ENCODE data around the gene DES. TPM values are rescaled to one million over a fixed set of nuclear protein-coding genes. Genes with fewer than 3 reads are reported as not detected.

DES gene
- polyA plus RNA-seq, 1 experiment = 19.8 TPM

DNA sequence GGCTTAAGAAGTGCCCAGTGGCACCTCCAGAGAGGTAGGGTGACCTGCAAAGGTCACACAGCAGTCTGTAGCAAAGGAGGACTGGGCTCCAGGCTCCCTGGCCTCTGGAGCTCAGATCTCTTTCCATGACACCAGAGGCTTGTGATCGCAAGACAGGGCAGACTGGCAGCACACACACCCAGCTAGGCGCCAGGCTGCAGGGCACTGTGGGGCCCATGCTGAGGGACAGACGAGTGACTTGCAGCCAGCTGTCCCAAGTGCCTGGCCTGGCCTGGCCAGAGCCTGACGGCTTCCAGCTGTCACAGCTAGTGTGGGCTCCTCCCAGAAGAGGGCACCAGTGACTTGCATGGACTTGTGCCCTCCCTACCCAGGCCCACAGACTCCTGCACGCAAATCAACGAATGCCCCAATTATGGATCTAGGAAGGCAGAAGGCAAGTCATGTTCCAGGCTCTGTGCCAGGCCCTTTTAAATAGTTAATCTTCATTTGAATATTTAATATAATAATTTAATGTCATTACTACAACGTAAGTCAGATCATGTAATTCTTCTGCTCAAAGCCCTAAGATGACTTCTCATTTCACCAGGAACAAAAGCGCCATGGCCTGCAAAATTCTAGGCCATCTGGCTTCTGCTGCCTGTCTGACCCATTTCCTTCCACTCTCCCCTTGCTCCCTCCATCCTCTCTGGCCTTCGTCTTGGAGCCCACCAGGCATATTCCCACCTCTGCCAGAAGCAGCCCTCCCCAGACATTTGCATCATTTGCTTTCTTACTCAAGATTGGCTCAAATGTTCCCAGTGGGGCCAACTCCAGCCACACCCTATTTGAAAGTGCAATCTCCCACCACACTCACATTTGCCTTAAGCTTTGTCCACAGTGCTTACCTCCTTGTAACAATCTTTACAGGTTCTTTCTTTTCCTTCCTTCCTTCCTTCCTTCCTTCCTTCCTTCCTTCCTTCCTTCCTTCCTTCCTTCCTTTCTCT is 12.7 kb downstream of the DES start:
- Histone ChIP-seq H3K27ac (ENCODE audit: low read depth, low read length) (no peak overlapping the region), H3K27me3 (ENCODE audit: control insufficient read depth, insufficient read depth, low read length) (no peaks in the 10 kb centered on the region), H3K9me3 (ENCODE audit: control insufficient read depth, insufficient read depth, low read length) (no peaks in the 10 kb centered on the region; the same call in 1 of the 2 replicates), H3K4me3 (ENCODE audit: low read depth, low read length) (no peak overlapping the region)
- TF ChIP-seq, protein P1, sequence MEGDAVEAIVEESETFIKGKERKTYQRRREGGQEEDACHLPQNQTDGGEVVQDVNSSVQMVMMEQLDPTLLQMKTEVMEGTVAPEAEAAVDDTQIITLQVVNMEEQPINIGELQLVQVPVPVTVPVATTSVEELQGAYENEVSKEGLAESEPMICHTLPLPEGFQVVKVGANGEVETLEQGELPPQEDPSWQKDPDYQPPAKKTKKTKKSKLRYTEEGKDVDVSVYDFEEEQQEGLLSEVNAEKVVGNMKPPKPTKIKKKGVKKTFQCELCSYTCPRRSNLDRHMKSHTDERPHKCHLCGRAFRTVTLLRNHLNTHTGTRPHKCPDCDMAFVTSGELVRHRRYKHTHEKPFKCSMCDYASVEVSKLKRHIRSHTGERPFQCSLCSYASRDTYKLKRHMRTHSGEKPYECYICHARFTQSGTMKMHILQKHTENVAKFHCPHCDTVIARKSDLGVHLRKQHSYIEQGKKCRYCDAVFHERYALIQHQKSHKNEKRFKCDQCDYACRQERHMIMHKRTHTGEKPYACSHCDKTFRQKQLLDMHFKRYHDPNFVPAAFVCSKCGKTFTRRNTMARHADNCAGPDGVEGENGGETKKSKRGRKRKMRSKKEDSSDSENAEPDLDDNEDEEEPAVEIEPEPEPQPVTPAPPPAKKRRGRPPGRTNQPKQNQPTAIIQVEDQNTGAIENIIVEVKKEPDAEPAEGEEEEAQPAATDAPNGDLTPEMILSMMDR (IDR thresholded peaks at IDR 0.05; ENCODE audit: low read depth, low read length) = peak; percentile 14; the same call in 1 of the 2 replicates
- ChIA-PET POLR2A (no interaction called here), CTCF (interaction anchor here (1.2 to 2.0 kb wide), 4 partner anchors 28 to 91 kb away, joined by 3 to 9 read pairs (median 4); no protein-coding TSS in a partner anchor)
- no peak for DNase-seq (ENCODE audit: low read depth, low spot score)

DNA sequence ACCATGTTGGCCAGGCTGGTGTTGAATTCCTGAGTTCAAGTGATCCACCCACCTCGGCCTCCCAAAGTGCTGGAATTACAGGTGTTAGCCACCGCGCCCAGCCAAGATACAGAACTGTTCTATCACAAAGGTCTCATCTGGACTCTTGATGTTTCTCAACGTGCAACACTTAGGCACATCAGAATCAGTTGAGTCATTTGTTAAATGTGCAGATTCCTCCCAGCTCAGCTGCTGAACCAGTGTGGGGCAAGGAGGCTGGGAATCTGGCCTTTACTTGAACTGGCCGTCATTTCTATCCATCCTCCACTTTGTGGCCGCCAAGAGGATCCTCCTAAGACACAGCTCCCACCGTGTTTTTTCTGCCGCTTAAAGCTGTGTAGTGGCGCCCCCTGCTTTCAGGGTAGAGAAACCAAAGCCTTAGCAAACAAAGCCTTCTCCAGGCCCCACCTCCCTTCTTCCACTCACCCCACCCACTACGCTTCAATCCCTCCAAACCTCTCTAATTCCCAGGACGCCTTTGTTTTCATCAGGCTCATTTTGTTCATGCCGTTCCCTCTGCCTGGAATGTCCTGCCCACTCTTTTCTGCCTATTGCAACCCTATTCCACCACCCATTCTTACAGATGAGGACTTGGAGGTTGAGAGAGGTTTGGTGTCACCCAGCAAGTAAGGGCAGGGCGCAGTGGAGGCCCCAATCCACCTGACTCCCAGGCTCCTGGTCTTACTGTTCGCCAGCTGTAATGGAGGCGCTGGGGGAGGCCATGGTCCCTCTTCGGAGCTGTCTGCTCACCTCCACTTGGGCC is 15.7 kb downstream of the DES start:
- TF ChIP-seq, protein P1 (IDR thresholded peaks at IDR 0.05; ENCODE audit: low read depth, low read length) = peak; percentile 57
- Histone ChIP-seq H3K27ac (ENCODE audit: low read depth, low read length) (no peak overlapping the region), H3K9me3 (ENCODE audit: control insufficient read depth, insufficient read depth, low read length) (no peaks in the 10 kb centered on the region; the same call in 1 of the 2 replicates), H3K27me3 (ENCODE audit: control insufficient read depth, insufficient read depth, low read length) (no peaks in the 10 kb centered on the region), H3K4me3 (ENCODE audit: low read depth, low read length) (no peak overlapping the region)
- ChIA-PET POLR2A (no interaction called here), CTCF (interaction anchor here (0.8 to 1.5 kb wide), 5 partner anchors 8 to 46 kb away, joined by 3 to 5 read pairs (median 3); no protein-coding TSS in a partner anchor)
- DNase-seq (ENCODE audit: low read depth, low spot score) = no peak

DNA sequence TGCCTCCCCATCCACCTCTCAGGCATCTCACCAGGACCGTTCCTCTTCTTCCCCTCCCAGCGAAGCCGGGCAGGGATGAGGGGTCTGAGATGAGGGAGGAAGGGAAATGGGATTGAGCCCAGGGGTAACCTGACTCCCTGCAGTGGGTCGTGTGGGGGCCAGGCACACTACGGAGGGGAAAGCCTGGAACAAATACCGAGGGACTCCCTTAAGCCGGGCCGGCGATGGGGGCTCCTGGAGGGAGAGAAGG is 16.2 kb downstream of the DES start:
- Histone ChIP-seq H3K9me3 (ENCODE audit: control insufficient read depth, insufficient read depth, low read length) (no peaks in the 10 kb centered on the region; the same call in 1 of the 2 replicates), H3K27me3 (ENCODE audit: control insufficient read depth, insufficient read depth, low read length) (no peaks in the 10 kb centered on the region), H3K27ac (ENCODE audit: low read depth, low read length) (no peak overlapping the region), H3K4me3 (ENCODE audit: low read depth, low read length) (no peak overlapping the region)
- CTCF ChIA-PET = interaction anchor here (1.0 to 1.5 kb wide), 3 partner anchors 8 to 46 kb away, joined by 3 to 5 read pairs (median 4); no protein-coding TSS in a partner anchor
- POLR2A ChIA-PET = no interaction called here
- TF ChIP-seq, protein P1 (IDR thresholded peaks at IDR 0.05; ENCODE audit: low read depth, low read length) = no peak
- no peak for DNase-seq (ENCODE audit: low read depth, low spot score)

DNA sequence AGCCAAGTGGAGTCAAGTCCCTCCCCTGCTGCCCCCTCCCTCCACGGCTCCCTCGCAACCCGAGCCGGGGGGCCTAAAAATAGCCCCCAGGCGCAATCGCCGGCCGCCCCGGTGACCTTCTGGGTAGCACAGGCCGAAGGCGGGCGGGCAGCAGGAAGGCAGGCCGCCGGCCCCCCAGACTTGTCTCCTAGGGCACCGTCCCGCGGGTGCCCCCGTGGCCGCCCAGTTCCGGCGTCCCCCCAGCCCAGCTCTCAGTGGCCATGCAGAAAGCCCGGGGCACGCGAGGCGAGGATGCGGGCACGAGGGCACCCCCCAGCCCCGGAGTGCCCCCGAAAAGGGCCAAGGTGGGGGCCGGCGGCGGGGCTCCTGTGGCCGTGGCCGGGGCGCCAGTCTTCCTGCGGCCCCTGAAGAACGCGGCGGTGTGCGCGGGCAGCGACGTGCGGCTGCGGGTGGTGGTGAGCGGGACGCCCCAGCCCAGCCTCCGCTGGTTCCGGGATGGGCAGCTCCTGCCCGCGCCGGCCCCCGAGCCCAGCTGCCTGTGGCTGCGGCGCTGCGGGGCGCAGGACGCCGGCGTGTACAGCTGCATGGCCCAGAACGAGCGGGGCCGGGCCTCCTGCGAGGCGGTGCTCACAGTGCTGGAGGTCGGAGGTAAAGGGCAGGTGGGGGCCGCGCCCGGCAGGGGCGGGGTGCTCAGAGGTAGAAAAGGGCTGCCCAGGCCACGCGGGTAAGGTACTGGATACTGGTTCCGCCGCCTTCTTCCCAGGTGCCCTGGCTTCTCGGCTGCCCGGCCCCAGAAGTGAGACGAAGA is 16.7 kb downstream of the DES start, which contains the start of gene SPEG:
TSS of gene SPEG (plus strand) at position 126 of the 808 bp plus-strand sequence. CDS start at position 261, 135 bp downstream.
- no peak within 1 kb of the TSS for H3K4me3 ChIP-seq (ENCODE audit: low read depth, low read length)
- DNase-seq (ENCODE audit: low read depth, low spot score) = no peak
- ChIA-PET POLR2A (no interaction called here), CTCF (interaction anchor here (1.3 to 1.5 kb wide), 2 partner anchors 32 to 47 kb away, joined by 3 to 5 read pairs; no protein-coding TSS in a partner anchor)
- TF ChIP-seq, protein P1 (IDR thresholded peaks at IDR 0.05; ENCODE audit: low read depth, low read length) = no peak
- H3K27ac ChIP-seq (ENCODE audit: low read depth, low read length) = peak within 1 kb of the TSS; percentile 11
- H3K9me3 ChIP-seq (ENCODE audit: control insufficient read depth, insufficient read depth, low read length) = no peaks in the 10 kb centered on the region; the same call in 1 of the 2 replicates
- H3K27me3 ChIP-seq (ENCODE audit: control insufficient read depth, insufficient read depth, low read length) = no peaks in the 10 kb centered on the region
